Testis (tissue), 2 donors: ENCODE results near the gene SCAMP2.
"Not testable (repeated sequence)": the region's sequence is repeated elsewhere in the genome, so short reads cannot be mapped to it uniquely, and the experiment has no call there.

Experiments used
- POLR2A ChIP-seq: fragments of 450-650 bp; IDR thresholded peaks from one replicate; pipeline ENCODE4 v1.6.1; 2017; ENCODE audit warnings: antibody characterized with exemption, mild to moderate bottlenecking, moderate library complexity
- TF ChIP-seq, protein P1 (sequence below), 3 experiments: fragments of 450-650 bp in 2 of 3; fragments of 200-600 bp in 1 of 3; sonication (generic) in 1 of 3; IDR thresholded peaks; one replicate each; pipeline ENCODE4 v1.5.1; 2016 to 2019; ENCODE audit warnings: antibody characterized with exemption in 3 of 3, mild to moderate bottlenecking in 2 of 3, moderate library complexity in 1 of 3

DNA sequence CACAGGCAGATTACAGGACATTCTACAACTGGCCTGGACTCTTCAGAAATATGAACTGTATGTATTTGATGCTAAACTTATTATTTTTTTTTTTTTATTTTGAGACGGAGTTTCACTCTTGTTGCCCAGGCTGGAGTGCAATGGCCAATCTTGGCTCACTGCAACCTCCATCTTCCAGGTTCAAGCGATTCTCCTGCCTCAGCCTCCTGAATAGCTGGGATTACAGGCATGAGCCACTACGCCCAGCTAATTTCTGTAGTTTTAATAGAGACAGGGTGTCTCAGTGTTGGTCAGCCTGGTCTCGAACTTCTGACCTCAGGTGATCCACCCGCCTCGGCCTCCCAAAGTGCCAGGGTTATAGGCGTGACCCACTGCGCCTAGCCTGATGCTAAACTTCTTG, 40.6 kb upstream of the SCAMP2 start:
- TF ChIP-seq, protein P1, sequence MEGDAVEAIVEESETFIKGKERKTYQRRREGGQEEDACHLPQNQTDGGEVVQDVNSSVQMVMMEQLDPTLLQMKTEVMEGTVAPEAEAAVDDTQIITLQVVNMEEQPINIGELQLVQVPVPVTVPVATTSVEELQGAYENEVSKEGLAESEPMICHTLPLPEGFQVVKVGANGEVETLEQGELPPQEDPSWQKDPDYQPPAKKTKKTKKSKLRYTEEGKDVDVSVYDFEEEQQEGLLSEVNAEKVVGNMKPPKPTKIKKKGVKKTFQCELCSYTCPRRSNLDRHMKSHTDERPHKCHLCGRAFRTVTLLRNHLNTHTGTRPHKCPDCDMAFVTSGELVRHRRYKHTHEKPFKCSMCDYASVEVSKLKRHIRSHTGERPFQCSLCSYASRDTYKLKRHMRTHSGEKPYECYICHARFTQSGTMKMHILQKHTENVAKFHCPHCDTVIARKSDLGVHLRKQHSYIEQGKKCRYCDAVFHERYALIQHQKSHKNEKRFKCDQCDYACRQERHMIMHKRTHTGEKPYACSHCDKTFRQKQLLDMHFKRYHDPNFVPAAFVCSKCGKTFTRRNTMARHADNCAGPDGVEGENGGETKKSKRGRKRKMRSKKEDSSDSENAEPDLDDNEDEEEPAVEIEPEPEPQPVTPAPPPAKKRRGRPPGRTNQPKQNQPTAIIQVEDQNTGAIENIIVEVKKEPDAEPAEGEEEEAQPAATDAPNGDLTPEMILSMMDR (IDR thresholded peaks at IDR 0.05), result not testable (repeated sequence)
- TF ChIP-seq POLR2A, result not testable (repeated sequence)
